ENCODE results near the gene NUP133. TPM values are rescaled to one million over a fixed set of nuclear protein-coding genes. Genes with fewer than 3 reads are reported as not detected.

NUP133 gene
- total and polyA plus RNA-seq, 2 donors (not counting 1 experiment from before 2014, with no cell fraction given) = 10.5 to 50.5 TPM

- Mint-ChIP-seq H3K27me3 (peaks cover 41% of the 10 kb centered on the region), H3K4me1 (peaks cover 18% of the 10 kb centered on the region), H3K4me3 (no peak overlapping the region), H3K27ac (peak overlapping the region; percentile 43), H3K9me3 (ENCODE audit: insufficient read depth) (no peaks in the 10 kb centered on the region)
- H2AFZ ChIP-seq (ENCODE audit: insufficient read depth, low read depth, low read length, poor library complexity, severe bottlenecking) = no peak overlapping the region
- peaks cover 0 to 10% (median 0%) of the 10 kb centered on the region in 3 donors for H3K9me3 ChIP-seq (ENCODE audit: control extremely low read depth in 1 of 3, control insufficient read depth in 2 of 3, insufficient read depth in 1 of 3, low read length in 2 of 3)
- peaks cover 0 to 50% (median 23%) of the 10 kb centered on the region in 4 experiments for H3K27me3 ChIP-seq (replicated peaks in 1 of 4; ENCODE audit: control extremely low read depth in 1 of 4, control insufficient read depth in 3 of 4, insufficient read depth in 4 of 4, low read length in 3 of 4)
- H3K9ac ChIP-seq (ENCODE audit: low read length) = no peak overlapping the region
- no peak overlapping the region for H3K4me2 ChIP-seq (replicated peaks; ENCODE audit: low read depth, low read length, poor library complexity, severe bottlenecking)
- peak; percentile 15 for DNase-seq
- H3K4me3 ChIP-seq (ENCODE audit: control extremely low read depth in 1 of 5, extremely low read depth in 1 of 5, insufficient read depth in 1 of 5, low read depth in 2 of 5, low read length in 4 of 5) = no peak overlapping the region
- no peaks in the 10 kb centered on the region for H4K20me1 ChIP-seq (ENCODE audit: control insufficient read depth, insufficient read depth, low read length, poor library complexity, severe bottlenecking)
- CTCF ChIA-PET = interaction anchor here (0.6 to 4.6 kb wide), 2 partner anchors 36 to 71 kb away, joined by 3 to 21 read pairs; no protein-coding TSS in a partner anchor
- ATAC-seq (ENCODE audit: low read depth) = no peak
- H3K27ac ChIP-seq (ENCODE audit: low read length in 2 of 2) = no peak overlapping the region
- H3K36me3 ChIP-seq (replicated peaks in 1 of 2; ENCODE audit: control extremely low read depth in 1 of 2, control insufficient read depth in 1 of 2, extremely low read depth in 1 of 2, insufficient read depth in 2 of 2, low read length in 1 of 2) = no peaks in the 10 kb centered on the region
- 47% methylated on average over 2 of the region's 9 CpGs for WGBS (ENCODE audit: insufficient coverage)
- TF ChIP-seq, protein P1, sequence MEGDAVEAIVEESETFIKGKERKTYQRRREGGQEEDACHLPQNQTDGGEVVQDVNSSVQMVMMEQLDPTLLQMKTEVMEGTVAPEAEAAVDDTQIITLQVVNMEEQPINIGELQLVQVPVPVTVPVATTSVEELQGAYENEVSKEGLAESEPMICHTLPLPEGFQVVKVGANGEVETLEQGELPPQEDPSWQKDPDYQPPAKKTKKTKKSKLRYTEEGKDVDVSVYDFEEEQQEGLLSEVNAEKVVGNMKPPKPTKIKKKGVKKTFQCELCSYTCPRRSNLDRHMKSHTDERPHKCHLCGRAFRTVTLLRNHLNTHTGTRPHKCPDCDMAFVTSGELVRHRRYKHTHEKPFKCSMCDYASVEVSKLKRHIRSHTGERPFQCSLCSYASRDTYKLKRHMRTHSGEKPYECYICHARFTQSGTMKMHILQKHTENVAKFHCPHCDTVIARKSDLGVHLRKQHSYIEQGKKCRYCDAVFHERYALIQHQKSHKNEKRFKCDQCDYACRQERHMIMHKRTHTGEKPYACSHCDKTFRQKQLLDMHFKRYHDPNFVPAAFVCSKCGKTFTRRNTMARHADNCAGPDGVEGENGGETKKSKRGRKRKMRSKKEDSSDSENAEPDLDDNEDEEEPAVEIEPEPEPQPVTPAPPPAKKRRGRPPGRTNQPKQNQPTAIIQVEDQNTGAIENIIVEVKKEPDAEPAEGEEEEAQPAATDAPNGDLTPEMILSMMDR (IDR thresholded peaks at IDR 0.05) = no peak
- TF ChIP-seq EZH2 (IDR thresholded peaks at IDR 0.05; ENCODE audit: borderline replicate concordance, insufficient read depth, low read depth, low read length, poor library complexity, severe bottlenecking) = no peak
- intact Hi-C loops (cut with micrococcal nuclease) = no loop called here
- H3K79me2 ChIP-seq (ENCODE audit: control insufficient read depth, insufficient read depth, low read length) = no peaks in the 10 kb centered on the region
- POLR2A ChIA-PET = no interaction called here
- peaks cover 12 to 15% of the 10 kb centered on the region in 2 donors for H3K4me1 ChIP-seq (ENCODE audit: control insufficient read depth in 2 of 2, insufficient read depth in 2 of 2, low read length in 2 of 2)
Observed at GRCh38 chr1:229410370-229410691, 97.8 kb downstream of the NUP133 start.

- Mint-ChIP-seq H3K27me3 (peaks cover 45% of the 10 kb centered on the region), H3K9me3 (ENCODE audit: insufficient read depth) (no peaks in the 10 kb centered on the region), H3K4me1 (peaks cover 18% of the 10 kb centered on the region), H3K4me3 (no peak overlapping the region), H3K27ac (no peak overlapping the region)
- intact Hi-C loops (cut with micrococcal nuclease) = no loop called here
- WGBS (ENCODE audit: insufficient coverage) = 36% methylated on average over 16 of the region's 18 CpGs
- ATAC-seq (ENCODE audit: low read depth) = no peak
- Histone ChIP-seq H3K36me3 (replicated peaks in 1 of 2; ENCODE audit: control extremely low read depth in 1 of 2, control insufficient read depth in 1 of 2, extremely low read depth in 1 of 2, insufficient read depth in 2 of 2, low read length in 1 of 2) (no peaks in the 10 kb centered on the region), H2AFZ (ENCODE audit: insufficient read depth, low read depth, low read length, poor library complexity, severe bottlenecking) (no peak overlapping the region), H3K9ac (ENCODE audit: low read length) (no peak overlapping the region), H4K20me1 (ENCODE audit: control insufficient read depth, insufficient read depth, low read length, poor library complexity, severe bottlenecking) (no peaks in the 10 kb centered on the region), H3K9me3 (ENCODE audit: control extremely low read depth in 1 of 3, control insufficient read depth in 2 of 3, insufficient read depth in 1 of 3, low read length in 2 of 3) (peaks cover 0 to 10% (median 0%) of the 10 kb centered on the region in 3 donors), H3K79me2 (ENCODE audit: control insufficient read depth, insufficient read depth, low read length) (no peaks in the 10 kb centered on the region), H3K4me1 (ENCODE audit: control insufficient read depth in 2 of 2, insufficient read depth in 2 of 2, low read length in 2 of 2) (peaks cover 12 to 15% of the 10 kb centered on the region in 2 donors), H3K27me3 (replicated peaks in 1 of 4; ENCODE audit: control extremely low read depth in 1 of 4, control insufficient read depth in 3 of 4, insufficient read depth in 4 of 4, low read length in 3 of 4) (peaks cover 0 to 50% (median 23%) of the 10 kb centered on the region in 4 experiments), H3K4me3 (ENCODE audit: control extremely low read depth in 1 of 5, extremely low read depth in 1 of 5, insufficient read depth in 1 of 5, low read depth in 2 of 5, low read length in 4 of 5) (no peak overlapping the region), H3K4me2 (replicated peaks; ENCODE audit: low read depth, low read length, poor library complexity, severe bottlenecking) (no peak overlapping the region), H3K27ac (ENCODE audit: low read length in 2 of 2) (no peak overlapping the region)
- POLR2A ChIA-PET = no interaction called here
- no peak for TF ChIP-seq EZH2 (IDR thresholded peaks at IDR 0.05; ENCODE audit: borderline replicate concordance, insufficient read depth, low read depth, low read length, poor library complexity, severe bottlenecking)
- TF ChIP-seq, protein P1 (IDR thresholded peaks at IDR 0.05) = no peak
- no peak for DNase-seq
- CTCF ChIA-PET = interaction anchor here (0.6 to 4.6 kb wide), 2 partner anchors 36 to 71 kb away, joined by 3 to 21 read pairs; no protein-coding TSS in a partner anchor
Observed at GRCh38 chr1:229409616-229410369, 98.3 kb downstream of the NUP133 start.
